GM21447 (cell line): Measurements from ENCODE around the gene GLYR1.
"Not testable (repeated sequence)": the region's sequence is repeated elsewhere in the genome, so short reads cannot be mapped to it uniquely, and the experiment has no call there.

ENCODE experiments used
- ATAC-seq: cut with Tn5 transposase; IDR thresholded peaks from one replicate; pipeline ENCODE4 v1.9.1; 2021; ENCODE audit not compliant: unreplicated experiment

The GLYR1 gene

DNA sequence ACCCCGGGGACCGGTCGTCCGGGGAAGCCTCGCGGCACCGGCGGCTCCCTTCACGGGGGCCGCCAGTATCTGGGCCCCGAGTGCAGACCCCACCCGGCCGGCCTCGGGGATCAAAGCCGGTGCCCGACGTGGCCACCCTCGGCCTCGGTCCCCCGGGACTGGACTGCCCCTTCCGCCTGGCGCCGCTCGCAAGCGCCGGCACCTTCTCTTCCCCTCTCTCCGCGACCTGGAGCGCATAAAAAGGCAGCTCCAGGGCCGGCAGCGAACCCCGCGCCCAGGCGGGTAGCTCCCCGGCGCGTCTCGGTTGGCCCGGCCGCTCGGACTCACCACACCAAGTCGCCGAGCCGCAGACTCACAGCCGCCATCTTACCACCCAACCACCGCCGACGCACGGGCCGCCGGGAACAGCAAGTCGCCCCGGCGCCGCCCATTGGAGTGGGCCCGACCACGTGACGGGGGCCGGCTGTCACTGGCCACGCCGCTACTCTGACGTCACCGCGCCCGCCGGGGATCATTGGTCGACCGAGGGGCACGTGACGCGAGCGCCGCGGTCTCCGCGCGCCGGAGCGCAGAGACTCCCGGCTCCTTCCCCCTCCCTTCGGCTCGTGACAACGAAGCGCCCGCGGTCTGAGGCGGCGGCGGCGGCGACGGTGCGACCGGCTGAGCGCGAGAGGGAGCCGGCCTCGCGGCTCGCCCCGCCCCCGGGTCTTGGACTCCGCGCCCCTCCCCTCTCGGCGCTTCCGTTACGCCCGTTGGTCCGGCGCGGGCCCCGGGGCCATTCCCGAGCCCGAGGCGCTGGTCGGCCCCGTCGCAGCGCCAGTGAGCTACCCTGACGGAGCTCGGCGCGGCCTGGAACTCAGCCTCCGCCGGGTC lies at the start of gene GLYR1, which contains the start of gene UBN1:
Gene GLYR1 (minus strand): TSS at position 388 of the 873 bp plus-strand sequence. CDS start 23 bp downstream, at position 365.
Gene UBN1 (plus strand): TSS at position 581 of the 873 bp plus-strand sequence. CDS start 5,437 bp downstream, outside the sequence.
- ATAC-seq: peak; percentile 82

DNA sequence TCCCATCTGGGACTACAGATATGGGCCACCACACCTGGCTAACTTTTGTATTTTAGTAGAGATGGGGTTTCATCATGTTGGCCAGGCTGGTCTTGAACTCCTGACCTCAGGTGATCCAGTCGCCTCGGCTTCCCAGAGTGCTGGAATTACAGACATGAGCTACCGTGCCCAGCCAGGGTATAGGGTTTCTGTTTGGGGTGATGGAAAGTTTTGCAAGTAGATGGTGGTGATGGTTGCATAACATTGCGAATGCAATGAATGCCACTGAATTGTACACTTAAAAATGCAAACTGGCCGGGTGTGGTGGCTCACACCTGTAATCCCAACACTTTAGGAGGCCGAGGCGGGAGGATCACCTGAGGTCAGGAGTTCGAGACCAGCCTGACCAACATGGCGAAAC lies 49.7 kb upstream of the GLYR1 start:
- not testable (repeated sequence) for ATAC-seq

DNA sequence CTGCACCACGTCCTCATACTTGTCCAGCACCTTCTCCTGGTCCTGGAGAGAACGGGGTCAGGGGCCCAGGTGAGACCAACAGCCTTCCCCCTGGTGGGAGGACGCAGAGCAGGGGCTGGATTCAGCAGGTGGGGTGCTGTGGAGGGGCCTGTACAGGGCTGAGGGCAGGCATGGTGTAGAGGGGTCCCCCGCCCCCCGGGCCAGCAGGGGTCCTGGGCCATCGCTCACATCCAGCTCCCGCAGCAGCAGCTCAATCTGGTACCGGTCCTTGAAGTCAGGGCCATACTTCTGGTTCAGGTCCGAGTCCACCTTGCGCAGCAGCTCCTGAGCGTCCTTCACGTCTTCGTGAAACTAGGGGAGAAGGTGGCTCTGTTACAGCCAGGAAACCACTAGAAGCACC lies 48.3 kb upstream of the GLYR1 start:
- ATAC-seq: no peak

DNA sequence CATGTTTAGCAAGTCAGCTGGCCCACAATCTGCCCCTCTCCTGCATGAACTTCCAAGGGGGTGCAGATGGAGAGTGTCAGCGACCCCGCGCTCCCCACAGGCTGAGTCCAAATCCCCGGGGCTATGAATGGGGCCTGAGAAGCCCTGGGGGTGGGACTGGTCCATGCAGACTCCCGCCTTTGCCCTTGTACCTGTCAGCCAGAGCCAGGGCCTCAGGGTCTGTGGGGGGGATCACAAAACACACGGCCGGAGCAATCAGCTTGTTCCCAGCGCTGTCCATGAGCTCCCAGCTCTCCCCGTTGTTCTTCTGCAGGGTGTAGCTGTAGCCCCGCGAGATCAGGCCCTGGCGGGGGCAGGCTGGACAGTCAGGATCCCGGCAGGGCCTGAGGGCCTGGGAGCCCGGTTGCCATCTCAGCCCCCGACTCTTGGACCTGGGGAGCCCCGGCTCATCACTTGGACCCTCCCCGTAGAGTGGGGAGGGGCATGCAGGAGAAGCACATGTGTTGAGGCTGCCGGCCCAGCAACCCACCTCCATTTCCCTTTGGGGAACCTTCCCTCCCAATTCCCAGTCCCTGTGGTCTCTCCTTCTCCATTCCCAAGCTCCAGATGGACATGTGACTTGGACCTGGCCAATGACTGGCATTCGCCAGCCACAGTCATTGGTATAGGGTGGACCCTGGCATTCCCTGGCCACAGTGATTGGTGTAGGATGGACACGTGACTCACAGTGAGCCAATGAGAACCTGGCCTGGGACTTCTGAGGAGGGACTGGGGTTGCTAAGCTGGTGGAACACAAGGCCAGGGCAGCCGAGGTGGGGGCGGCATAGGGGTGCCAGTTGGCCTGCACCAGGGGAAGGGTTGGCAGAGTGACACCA lies 47.4 kb upstream of the GLYR1 start:
- ATAC-seq: no peak

DNA sequence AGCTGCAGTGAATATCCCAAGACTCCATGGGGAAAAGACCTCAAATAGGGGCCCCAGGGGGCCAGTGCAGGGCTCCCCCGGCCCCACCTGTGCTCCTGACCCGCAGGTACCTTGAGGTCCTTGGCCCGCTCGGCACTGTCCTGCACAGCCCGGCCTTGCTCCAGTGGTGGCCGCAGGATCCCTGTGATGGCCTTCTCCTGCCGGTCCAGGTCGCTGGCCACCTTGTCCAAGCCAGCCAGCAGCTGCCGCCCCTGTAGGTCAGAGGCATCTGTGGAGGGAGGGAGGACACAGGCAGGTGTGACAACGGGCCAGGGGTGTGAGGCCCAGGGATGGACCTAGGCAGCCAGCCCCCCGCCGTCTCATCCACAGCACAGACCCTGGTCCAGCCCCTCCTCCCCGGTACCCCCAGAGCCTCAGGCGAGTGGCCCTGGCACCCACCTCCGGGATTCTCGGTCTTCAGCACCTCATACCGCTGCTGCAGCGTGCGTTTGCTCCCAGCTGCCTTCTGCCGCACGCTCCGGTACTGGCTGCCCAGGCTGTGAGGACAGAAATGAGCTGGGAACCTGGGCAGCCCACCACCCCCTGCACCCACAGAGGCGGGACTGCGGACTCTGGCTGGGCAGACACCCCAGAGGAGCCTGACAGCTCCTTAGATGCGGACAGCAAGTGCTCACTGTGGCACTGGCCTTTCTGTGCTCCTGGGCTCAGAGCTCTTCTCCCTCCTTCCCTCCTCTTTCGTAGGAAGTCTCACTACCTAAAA lies 46.2 kb upstream of the GLYR1 start:
- no peak for ATAC-seq

DNA sequence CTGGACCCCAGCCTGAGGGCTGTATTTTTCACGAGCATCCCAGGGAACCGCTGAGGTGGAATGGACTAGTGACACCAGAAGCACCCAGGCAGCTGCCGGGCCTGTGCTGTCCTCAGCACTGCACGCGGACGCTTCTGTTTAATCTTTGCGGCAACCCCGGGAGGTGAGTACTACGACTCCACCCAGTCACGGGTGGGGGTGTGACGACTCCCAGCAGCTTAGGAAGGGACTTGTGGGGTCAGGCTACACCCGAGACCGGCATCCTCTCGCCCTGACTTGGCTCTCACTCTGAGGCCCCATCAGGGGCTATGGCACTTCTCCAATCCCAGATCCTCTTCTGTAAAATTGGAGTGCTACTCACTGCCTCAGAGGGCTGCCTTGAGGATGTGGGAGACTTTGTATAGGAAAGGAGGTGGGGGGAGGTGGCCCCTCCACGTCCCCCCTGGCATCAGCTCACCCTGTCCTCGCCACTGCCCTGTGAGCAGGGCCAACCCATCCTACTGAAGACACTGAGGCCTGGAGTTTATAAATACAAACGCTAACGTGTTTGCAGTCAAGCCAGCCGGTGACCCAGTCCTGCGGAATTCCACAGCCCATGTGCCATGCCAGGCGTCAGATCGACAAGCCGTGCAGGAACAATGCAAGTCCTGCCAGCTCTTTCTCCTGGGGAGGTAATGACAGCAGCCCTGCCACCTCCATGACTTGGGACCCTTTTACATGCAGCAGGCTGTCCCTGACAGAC lies 45.4 kb upstream of the GLYR1 start:
- ATAC-seq: no peak

DNA sequence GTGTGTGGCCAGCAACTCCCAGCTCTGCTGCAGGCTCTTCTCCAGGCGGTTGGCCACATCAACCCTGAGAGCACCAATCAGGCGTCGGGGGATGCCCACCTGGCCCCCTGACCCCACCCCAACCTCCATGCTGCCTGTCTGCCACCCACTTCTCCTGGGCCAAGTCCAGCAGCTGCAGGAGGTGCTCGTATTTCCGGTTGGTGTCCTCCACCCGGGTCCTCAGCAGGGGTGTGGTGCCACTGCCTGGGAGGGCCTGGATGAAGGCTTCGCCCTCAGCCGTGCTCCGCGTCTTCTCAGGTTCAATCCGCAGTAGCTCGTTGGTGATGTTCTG lies 44.8 kb upstream of the GLYR1 start:
- ATAC-seq: no peak

DNA sequence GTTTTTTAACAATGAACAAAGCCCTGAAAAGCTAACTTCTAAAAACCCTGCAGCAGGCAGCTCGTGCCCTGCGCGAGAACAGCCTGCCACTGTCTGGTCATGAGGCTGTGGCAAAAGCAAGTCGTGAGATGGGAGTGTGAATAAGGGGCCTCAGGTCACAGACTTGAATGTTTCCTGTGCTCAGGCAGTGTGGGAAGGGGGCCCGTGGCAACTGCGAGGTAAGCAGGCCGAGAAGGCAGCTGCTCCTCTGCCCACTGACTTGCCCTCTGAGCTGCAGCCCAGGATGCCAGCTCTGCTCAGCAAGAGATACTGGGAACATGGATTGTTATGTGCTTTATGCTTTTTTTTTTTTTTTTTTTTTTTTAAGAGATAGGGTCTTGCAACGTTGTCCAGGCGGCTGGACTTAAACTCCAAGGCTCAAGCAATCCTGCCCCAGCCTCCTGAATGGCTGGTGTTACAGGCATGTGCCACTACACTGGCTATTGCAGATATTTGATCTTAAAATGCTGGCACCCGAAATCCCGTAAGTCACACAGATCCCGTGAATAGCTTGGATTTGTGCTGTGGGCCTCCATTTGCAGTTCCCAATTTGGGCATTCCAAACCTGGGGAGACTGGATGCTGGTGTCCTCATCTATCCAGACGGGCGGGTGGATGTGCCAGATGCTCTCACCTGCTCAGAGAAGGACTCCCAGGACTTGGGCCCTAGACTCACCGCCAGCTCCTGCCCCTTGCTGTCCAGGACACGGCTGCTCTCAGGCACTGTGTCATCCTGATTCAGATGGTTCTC lies 44.2 kb upstream of the GLYR1 start:
- ATAC-seq: no peak

DNA sequence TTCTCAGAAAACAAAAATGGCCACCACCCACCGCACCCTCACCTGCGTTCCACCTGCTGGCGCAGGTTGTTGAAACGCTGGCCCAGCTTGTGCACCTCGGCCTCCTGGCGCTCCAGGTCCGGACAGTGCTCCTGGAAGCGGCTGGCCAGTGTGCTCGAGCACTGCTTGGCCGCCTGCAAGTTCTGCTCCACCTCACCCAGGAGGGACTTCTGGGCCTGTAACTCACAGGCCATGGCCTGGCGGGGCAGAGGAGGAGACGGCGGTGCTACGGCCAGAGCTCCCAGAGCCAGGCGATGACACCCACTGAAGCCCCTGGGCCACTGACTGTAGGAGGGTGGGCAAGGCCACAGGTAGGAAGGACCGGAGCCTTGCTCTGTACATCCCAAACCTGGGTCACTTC lies 43.6 kb upstream of the GLYR1 start:
- ATAC-seq: no peak

DNA sequence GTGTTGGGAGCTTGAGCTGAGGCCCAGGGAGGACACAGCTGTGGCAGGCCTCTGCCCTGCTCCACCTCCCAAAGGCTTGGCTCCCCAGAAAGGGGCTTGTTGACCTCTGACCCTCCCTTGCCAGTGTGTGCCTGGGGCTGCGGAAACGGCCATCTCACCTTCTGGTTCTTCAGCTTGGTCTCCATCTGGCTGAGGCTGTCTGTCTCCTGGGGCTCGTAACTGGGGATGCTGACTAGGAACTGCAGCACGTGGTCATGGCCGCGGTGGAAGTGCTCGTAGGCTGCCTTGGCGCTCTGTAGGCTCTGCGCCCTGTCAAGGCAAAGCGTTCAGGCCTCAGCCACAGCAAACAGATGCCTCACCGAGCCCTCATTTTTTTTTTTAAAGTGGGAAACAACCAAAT lies 42.9 kb upstream of the GLYR1 start:
- ATAC-seq: no peak

DNA sequence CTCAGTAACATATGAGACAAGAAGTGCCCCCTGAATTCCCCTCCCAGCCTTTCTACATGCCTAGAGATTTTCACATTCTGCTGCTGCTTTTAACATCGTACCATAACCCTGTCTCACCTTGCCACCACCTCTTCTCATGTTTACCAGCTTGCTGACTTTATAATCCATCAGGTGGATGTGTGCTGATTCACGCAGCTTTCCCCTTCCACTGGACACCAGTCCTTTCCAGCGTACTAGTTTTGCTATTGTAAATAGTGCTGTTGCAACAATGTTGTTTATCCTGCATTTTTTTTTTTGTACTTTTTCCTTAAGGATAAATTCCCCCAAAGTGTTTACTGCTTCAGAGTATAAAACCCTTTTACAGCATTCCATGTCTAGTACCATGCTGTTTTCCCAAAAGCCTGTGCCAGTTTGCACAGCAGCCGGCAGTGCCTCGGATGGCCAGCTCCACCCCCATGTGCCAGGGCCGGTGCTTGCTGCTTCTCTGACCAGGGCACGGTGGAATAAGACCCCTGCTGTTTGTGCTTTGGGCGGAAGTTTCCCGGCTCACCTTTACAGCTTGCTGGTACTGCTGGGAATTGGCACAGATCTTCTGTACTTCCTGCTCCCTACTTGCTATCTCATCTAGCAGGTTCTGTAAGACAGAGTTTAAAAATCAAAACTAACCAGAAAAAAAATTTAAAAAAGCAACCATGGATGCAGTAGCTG lies 41.5 kb upstream of the GLYR1 start:
- ATAC-seq: no peak

DNA sequence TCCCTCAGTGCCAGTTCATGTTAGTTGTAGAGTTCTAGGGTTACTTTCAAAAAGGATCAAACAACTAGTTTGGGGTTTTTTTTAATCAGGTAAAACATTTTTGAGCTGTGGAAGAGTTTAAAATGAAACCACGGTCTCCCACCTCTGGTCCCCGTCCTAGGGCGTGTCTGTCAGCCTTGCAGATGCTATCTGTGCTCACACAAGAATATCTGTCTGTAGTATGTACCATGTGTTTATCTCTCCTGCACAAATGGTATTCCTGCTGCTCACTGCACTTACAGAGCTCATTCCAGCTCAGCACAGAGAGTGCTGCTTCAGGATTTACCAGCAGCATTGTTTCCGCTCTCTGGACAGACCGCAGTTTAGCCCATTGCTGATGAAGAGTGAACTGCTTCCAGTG lies 39.1 kb upstream of the GLYR1 start:
- no peak for ATAC-seq

DNA sequence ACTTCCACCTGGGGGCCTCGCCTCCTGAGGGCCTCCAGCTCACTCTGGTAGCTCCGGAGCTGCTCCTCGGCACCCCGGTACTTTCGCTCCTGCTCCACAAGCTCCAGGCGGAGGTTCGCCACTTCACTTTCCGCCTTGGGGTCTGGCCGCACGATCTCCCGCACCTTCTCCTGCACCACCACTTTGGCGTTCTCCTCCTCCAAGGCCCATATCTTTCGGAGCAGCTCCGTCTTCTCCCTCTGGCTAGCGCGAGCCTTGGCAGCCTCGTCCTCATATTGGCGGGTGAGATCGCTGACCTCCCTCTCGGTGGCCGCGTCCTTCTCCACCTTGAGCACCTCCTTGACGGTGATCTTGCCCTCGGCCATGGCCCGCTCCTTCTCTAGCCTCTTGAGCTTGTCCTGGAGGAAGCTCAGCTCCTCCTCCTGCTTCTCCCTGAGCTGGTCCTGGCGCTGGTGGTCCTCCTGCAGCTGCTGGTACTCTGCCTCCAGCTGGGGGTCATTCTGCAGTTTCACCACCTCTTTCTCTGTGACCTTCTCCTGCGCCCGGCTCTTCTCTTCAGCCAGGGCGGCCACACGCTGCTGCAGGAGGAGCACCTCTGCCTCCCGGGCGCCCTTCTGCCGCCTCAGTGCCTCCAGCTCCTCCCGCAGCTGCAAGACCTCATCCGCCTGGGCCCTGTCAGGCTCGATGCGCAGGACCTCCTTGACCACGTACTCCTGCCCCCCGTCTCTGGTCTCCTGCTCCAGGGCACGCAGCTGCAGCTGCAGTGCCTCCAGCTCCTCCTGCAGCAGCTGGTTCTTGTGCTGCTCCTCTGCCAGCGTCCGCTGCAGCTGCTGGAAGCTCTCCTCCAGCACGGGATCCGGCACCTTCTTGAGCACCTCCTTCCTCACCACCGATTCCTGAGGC lies 38.1 kb upstream of the GLYR1 start:
- no peak for ATAC-seq

DNA sequence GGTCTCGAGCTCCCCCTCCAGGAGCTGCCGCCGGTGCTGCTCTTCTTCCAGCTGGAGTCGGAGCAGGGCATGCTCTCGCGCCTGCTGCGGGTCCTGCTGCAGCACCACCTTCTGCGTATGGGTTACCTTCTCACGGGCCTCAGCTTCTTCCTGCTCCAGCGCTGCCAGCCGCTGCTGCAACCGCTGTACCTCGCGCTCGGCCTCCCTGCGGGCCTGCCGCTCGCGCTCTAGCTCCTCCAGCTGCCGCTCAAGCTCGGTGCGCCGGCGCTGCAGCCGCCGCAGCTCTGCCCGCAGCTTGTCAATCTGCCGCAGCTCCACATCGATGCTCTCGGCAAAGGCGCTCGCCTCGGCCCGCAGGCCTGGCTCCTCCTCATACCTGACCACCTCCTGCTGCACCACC lies 37.1 kb upstream of the GLYR1 start:
- ATAC-seq: no peak

DNA sequence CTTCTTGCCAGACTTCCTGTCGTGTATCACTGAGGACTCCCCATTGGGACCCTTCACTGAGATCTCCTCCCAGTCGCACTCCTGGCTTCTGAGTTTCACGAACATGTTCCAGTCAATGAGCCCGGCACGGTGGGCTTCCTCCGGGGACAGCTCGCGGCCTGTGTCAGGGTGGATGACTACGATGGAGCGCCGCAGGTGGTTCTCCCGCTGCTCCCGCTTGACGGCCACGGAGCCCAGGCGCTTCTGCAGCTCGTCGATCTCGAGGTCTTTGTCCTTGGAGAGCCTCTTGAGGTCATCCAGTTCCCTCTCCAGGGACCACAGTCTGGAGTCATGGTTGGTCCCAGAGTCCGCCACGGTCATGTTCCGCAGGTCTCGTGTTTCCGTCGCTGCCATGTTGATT lies 36.4 kb upstream of the GLYR1 start:
- ATAC-seq: no peak

DNA sequence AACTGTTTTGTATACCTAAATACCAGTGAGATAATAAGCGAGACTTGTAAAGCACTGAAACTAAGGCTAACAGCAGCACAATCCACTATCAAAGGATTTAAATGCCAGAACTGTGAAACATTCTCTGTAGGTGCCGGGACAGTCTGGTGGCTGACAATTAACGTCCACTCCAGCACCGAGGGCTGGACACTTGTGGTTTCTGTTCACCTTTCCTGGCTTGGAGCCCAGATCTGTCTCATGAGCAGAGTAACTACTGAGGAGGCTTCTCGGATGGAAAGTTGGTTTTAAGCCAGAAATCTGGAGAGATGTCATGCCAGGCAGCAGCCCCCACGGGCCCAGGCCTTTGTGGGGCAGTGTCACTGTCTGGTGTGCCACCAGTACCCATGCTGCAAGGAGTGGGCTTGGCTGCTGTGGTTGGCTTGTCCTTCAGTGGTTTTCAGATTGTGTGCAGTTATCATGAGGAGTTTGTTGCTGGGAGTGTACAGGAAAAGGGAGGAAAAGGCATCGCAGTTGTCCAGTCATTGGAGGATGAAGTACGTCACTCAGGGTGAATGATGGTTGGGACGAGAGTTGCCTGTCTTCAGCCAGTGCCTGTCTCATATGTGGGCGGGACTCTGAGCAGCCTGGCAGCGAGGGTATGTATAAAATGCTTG lies 35.7 kb upstream of the GLYR1 start:
- no peak for ATAC-seq

DNA sequence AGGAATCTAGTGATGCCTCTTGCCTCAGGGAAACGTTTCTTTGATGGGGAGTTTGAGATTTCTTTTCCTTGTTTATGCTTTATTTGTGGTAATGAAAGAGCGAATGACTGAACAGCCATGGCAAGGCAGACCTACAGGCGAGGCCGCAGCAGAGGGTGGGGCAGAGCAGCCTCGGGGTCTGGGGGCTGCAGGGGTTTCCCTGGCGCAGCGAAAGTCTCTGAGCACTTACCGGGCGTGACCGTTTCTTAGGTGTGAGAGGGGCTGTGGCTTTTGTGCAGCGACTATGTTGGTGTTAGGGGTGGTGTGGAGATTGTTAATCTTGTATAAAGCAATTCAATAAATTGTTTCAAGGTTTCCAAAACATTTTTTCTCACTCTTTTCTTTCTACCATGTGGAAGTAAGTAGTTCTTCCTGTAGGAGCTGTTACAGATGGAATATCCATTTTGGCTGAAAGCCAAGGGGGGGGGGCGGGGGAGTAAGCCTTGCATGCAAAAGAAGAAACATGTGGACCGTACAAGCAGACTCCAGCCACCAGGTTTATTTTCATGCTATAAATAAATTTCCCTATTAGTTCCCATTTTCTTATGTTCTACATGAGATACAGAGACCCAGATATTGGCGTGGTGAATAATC lies 35.0 kb upstream of the GLYR1 start:
- ATAC-seq: no peak
